ENCODE measurements around the gene SOWAHA. TPM values are rescaled to one million over a fixed set of nuclear protein-coding genes. Genes with fewer than 3 reads are reported as not detected.

The SOWAHA gene
- total and polyA plus RNA-seq, 2 donors (not counting 3 experiments of a cell fraction or from before 2014, with no cell fraction given) = not detected

DNA sequence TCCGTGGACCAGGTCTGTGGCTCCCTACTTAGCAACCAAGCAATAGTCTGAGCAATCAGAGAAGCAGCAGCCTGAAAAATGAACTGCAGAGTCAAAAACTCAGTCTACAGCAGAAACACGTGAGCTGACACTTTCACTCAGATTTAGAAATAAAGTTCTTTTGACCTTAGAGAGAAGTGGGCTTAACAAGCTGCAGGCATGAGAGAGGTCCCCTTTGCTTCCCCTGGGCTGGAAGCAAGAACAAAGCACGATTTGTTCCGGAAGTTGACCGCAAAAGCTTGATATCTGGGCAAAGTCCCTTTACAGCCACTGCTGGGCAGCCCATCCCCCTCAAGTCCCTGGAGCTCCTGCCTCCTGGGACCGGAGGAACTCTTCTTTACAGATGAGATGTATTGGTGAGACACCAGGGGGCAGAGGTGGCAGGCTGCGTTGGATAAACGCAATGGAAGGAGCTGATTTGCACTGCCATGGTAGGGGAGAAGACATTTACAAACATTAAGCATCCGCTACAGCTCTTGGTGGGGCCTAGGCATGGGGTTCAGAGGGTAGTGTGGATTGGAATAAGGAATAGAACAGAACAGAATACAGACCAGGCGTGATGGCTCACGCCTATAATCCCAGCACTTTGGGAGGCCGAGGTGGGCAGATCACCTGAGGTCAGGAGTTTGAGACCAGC lies 5.8 kb upstream of the SOWAHA start:
- Histone ChIP-seq H3K9me3 (replicated peaks; ENCODE audit: control insufficient read depth, insufficient read depth, low read length) (no peaks in the 10 kb centered on the region), H3K27ac (ENCODE audit: insufficient read depth, low read depth, low read length) (no peak overlapping the region), H3K79me2 (ENCODE audit: control insufficient read depth, insufficient read depth, low read length) (no peaks in the 10 kb centered on the region), H3K27me3 (ENCODE audit: control insufficient read depth in 2 of 2, insufficient read depth in 2 of 2, low read length in 2 of 2) (peaks cover 18 to 25% of the 10 kb centered on the region in 2 experiments), H3K4me3 (replicated peaks in 1 of 3; ENCODE audit: insufficient read depth in 1 of 3, low read depth in 1 of 3, low read length in 3 of 3) (no peak overlapping the region), H3K36me3 (ENCODE audit: control insufficient read depth in 2 of 2, extremely low read depth in 1 of 2, insufficient read depth in 2 of 2, low read length in 2 of 2) (no peaks in the 10 kb centered on the region), H2AFZ (ENCODE audit: low read depth, low read length) (no peak overlapping the region), H3K9me1 (replicated peaks; ENCODE audit: control insufficient read depth, extremely low read depth, insufficient read depth, low read length) (no peaks in the 10 kb centered on the region), H4K20me1 (replicated peaks; ENCODE audit: control insufficient read depth, extremely low read depth, insufficient read depth, low read length) (no peaks in the 10 kb centered on the region), H3K4me1 (ENCODE audit: control insufficient read depth, extremely low read depth, insufficient read depth, low read length) (no peaks in the 10 kb centered on the region), H3K4me2 (ENCODE audit: insufficient read depth, low read length) (no peak overlapping the region), H3K9ac (replicated peaks; ENCODE audit: extremely low read depth, insufficient read depth, low read length) (no peak overlapping the region)
- ChIA-PET POLR2A (no interaction called here), CTCF (interaction anchor here (0.8 to 5.4 kb wide), 11 partner anchors 8 to 76 kb away, joined by 3 to 53 read pairs (median 4); partner anchors contain the start of genes GDF9, SHROOM1 and UQCRQ)
- no TSS peak for BruUV-seq (replicated peaks)
- FAIRE-seq = no peak
- TF ChIP-seq JUN (IDR thresholded peaks at IDR 0.05; ENCODE audit: borderline replicate concordance, insufficient read depth, insufficient read length, low read depth) = no peak
- intact Hi-C loops (cut with micrococcal nuclease) (no loop called here), dilution Hi-C loops (cut with MboI; ENCODE audit: extremely low pct_ligation_motif_present, low sequenced_read_pairs) (no loop called here)
- no peak for DNase-seq (ENCODE audit: low read depth, low spot score)

DNA sequence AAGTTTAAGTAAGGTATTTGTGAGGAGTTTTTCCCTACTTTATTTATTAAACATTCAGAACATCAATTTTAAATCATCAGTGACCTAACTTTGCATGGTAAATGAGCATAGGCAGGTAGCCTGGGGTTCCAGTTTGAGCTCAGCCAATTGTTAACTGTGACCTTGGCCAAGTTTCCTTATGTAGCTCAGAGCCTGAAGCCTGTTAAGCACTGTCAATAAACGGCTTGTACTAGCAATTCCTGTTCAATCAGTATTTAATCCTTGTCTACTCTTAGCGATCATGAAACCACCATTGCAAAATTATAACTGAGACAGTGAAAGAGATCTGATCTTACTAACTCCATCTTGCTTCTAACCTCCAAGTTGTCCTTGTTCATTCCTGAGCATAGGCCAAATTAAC lies 4.7 kb upstream of the SOWAHA start:
- dilution Hi-C loops (cut with MboI; ENCODE audit: extremely low pct_ligation_motif_present, low sequenced_read_pairs) = no loop called here
- no peak overlapping the region for H3K4me3 ChIP-seq (replicated peaks in 1 of 3; ENCODE audit: insufficient read depth in 1 of 3, low read depth in 1 of 3, low read length in 3 of 3)
- H2AFZ ChIP-seq (ENCODE audit: low read depth, low read length) = no peak overlapping the region
- no peaks in the 10 kb centered on the region for H3K9me3 ChIP-seq (replicated peaks; ENCODE audit: control insufficient read depth, insufficient read depth, low read length)
- no peak overlapping the region for H3K4me2 ChIP-seq (ENCODE audit: insufficient read depth, low read length)
- DNase-seq (ENCODE audit: low read depth, low spot score) = no peak
- no peak for FAIRE-seq
- no peak overlapping the region for H3K9ac ChIP-seq (replicated peaks; ENCODE audit: extremely low read depth, insufficient read depth, low read length)
- no peaks in the 10 kb centered on the region for H3K79me2 ChIP-seq (ENCODE audit: control insufficient read depth, insufficient read depth, low read length)
- H3K4me1 ChIP-seq (ENCODE audit: control insufficient read depth, extremely low read depth, insufficient read depth, low read length) = no peaks in the 10 kb centered on the region
- no TSS peak for BruUV-seq (replicated peaks)
- ChIA-PET POLR2A (no interaction called here), CTCF (interaction anchor here (1.6 to 5.4 kb wide), 4 partner anchors 12 to 54 kb away, joined by 3 to 53 read pairs (median 8); no protein-coding TSS in a partner anchor)
- H4K20me1 ChIP-seq (replicated peaks; ENCODE audit: control insufficient read depth, extremely low read depth, insufficient read depth, low read length) = no peaks in the 10 kb centered on the region
- intact Hi-C loops (cut with micrococcal nuclease) = no loop called here
- H3K9me1 ChIP-seq (replicated peaks; ENCODE audit: control insufficient read depth, extremely low read depth, insufficient read depth, low read length) = no peaks in the 10 kb centered on the region
- H3K27me3 ChIP-seq (ENCODE audit: control insufficient read depth in 2 of 2, insufficient read depth in 2 of 2, low read length in 2 of 2) = peaks cover 20 to 30% of the 10 kb centered on the region in 2 experiments
- H3K36me3 ChIP-seq (ENCODE audit: control insufficient read depth in 2 of 2, extremely low read depth in 1 of 2, insufficient read depth in 2 of 2, low read length in 2 of 2) = no peaks in the 10 kb centered on the region
- no peak for TF ChIP-seq JUN (IDR thresholded peaks at IDR 0.05; ENCODE audit: borderline replicate concordance, insufficient read depth, insufficient read length, low read depth)
- no peak overlapping the region for H3K27ac ChIP-seq (ENCODE audit: insufficient read depth, low read depth, low read length)

Data from endothelial cell of umbilical vein (primary cell).